Activated CD4-positive, alpha-beta memory T cell treated with anti-CD3 and anti-CD28 coated beads, Interleukin-2, amount 10 ng/mL, durations not matched to agents 7 days and 5 days (primary cell): Measurements from ENCODE around the gene MCM9. TPM values are rescaled to one million over a fixed set of nuclear protein-coding genes. Genes with fewer than 3 reads are reported as not detected.
A peak's percentile ranks its signal among the peaks of the same experiment; 100 is the strongest.
"Not testable (repeated sequence)": the region's sequence is repeated elsewhere in the genome, so short reads cannot be mapped to it uniquely, and the experiment has no call there.

Source experiments
- CTCF ChIA-PET: fragments of 350-600 bp; sonication (Branson Sonifier 250); formaldehyde crosslinking; loops from one replicate; lab custom pipeline; 2021; ENCODE audit warnings: antibody characterized with exemption, inconsistent platforms; lab: Charles Lee
- POLR2A ChIA-PET: fragments of 350-600 bp; sonication (Branson Sonifier 250); formaldehyde crosslinking; loops from one replicate; lab custom pipeline; 2021; ENCODE audit warnings: antibody characterized with exemption; lab: Charles Lee
- DNase-seq: peaks from one replicate; pipeline ENCODE4 v3.0.0-alpha.2; 2020
- H3K27ac Mint-ChIP-seq: one replicate; pipeline ENCODE4 v1.8.0; 2021; ENCODE audit warnings: mild to moderate bottlenecking, mixed read lengths
- H3K27me3 Mint-ChIP-seq: one replicate; pipeline ENCODE4 v1.8.0; 2021; ENCODE audit warnings: mixed read lengths
- H3K36me3 Mint-ChIP-seq: one replicate; pipeline ENCODE4 v1.8.0; 2021; ENCODE audit warnings: low read depth, mixed read lengths
- H3K4me1 Mint-ChIP-seq: one replicate; pipeline ENCODE4 v1.8.0; 2021; ENCODE audit warnings: mixed read lengths
- H3K4me3 Mint-ChIP-seq: one replicate; pipeline ENCODE4 v1.8.0; 2021; ENCODE audit warnings: mild to moderate bottlenecking, mixed read lengths
- H3K9me3 Mint-ChIP-seq: one replicate; pipeline ENCODE4 v1.8.0; 2021; ENCODE audit warnings: mixed read lengths
- total RNA-seq, 2 experiments: library from RNA; stranded (reverse); gene quantifications; one replicate each; pipeline ENCODE4 v1.2.3, GENCODE V29; 2021

MCM9 gene
- total RNA-seq, 2 experiments from 2014 or later: 14.8 to 15.7 TPM

GRCh38 chr6:118869894-118870589 lies 64.9 kb downstream of the MCM9 start:
- POLR2A ChIA-PET: no interaction called here

GRCh38 chr6:118869350-118869749 lies 65.6 kb downstream of the MCM9 start:
- H3K27me3 Mint-ChIP-seq: no peaks in the 10 kb centered on the region
- no peak overlapping the region for H3K27ac Mint-ChIP-seq
- DNase-seq: no peak
- H3K4me3 Mint-ChIP-seq: no peak overlapping the region
- peaks cover 29% of the 10 kb centered on the region for H3K36me3 Mint-ChIP-seq
- peaks cover 15% of the 10 kb centered on the region for H3K9me3 Mint-ChIP-seq
- peaks cover 27% of the 10 kb centered on the region for H3K4me1 Mint-ChIP-seq
- ChIA-PET POLR2A (no interaction called here), CTCF (no interaction called here)

More at GRCh38 chr6:118869894-118870589, 64.9 kb downstream of the MCM9 start:
- Mint-ChIP-seq H3K9me3 (peaks cover 15% of the 10 kb centered on the region), H3K4me3 (no peak overlapping the region), H3K4me1 (peaks cover 21% of the 10 kb centered on the region), H3K36me3 (peaks cover 30% of the 10 kb centered on the region), H3K27me3 (no peaks in the 10 kb centered on the region), H3K27ac (no peak overlapping the region)
- no peak for DNase-seq
- CTCF ChIA-PET: no interaction called here

GRCh38 chr6:118868901-118869300 lies 66.1 kb downstream of the MCM9 start:
- Mint-ChIP-seq H3K9me3 (peaks cover 15% of the 10 kb centered on the region), H3K4me1 (peaks cover 31% of the 10 kb centered on the region), H3K36me3 (peaks cover 26% of the 10 kb centered on the region)
- DNase-seq, H3K27ac Mint-ChIP-seq, H3K4me3 Mint-ChIP-seq, H3K27me3 Mint-ChIP-seq, POLR2A ChIA-PET, CTCF ChIA-PET: not testable (repeated sequence)

GRCh38 chr6:118867181-118867580 lies 67.8 kb downstream of the MCM9 start:
- ChIA-PET POLR2A (no interaction called here), CTCF (no interaction called here)
- DNase-seq: no peak
- H3K4me1 Mint-ChIP-seq: peaks cover 25% of the 10 kb centered on the region
- peaks cover 21% of the 10 kb centered on the region for H3K9me3 Mint-ChIP-seq
- no peaks in the 10 kb centered on the region for H3K27me3 Mint-ChIP-seq
- H3K27ac Mint-ChIP-seq: no peak overlapping the region
- peaks cover 33% of the 10 kb centered on the region for H3K36me3 Mint-ChIP-seq
- H3K4me3 Mint-ChIP-seq: no peak overlapping the region

- Mint-ChIP-seq H3K4me1 (peaks cover 20% of the 10 kb centered on the region), H3K27ac (no peak overlapping the region), H3K9me3 (peaks cover 21% of the 10 kb centered on the region), H3K27me3 (no peaks in the 10 kb centered on the region), H3K36me3 (peaks cover 39% of the 10 kb centered on the region), H3K4me3 (no peak overlapping the region)
- DNase-seq: no peak
- ChIA-PET CTCF (no interaction called here), POLR2A (interaction anchor here (1.0 to 1.2 kb wide), 3 partner anchors 10 to 155 kb away, joined by 3 to 4 read pairs (median 3); no protein-coding TSS in a partner anchor)
Observed at GRCh38 chr6:118865100-118865391, 69.9 kb downstream of the MCM9 start.

- no peak overlapping the region for H3K27ac Mint-ChIP-seq
- peaks cover 21% of the 10 kb centered on the region for H3K9me3 Mint-ChIP-seq
- ChIA-PET CTCF (interaction anchor here (1.1 kb wide), 1 partner anchor 19 kb away, joined by 5 read pairs; no protein-coding TSS in a partner anchor), POLR2A (interaction anchor here (1.0 to 1.2 kb wide), 3 partner anchors 9 to 155 kb away, joined by 3 to 4 read pairs (median 3); no protein-coding TSS in a partner anchor)
- no peaks in the 10 kb centered on the region for H3K27me3 Mint-ChIP-seq
- DNase-seq: no peak
- H3K36me3 Mint-ChIP-seq: peaks cover 37% of the 10 kb centered on the region
- H3K4me3 Mint-ChIP-seq: peak overlapping the region; percentile 17
- H3K4me1 Mint-ChIP-seq: peaks cover 16% of the 10 kb centered on the region
Observed at GRCh38 chr6:118864341-118865099, 70.4 kb downstream of the MCM9 start.

GRCh38 chr6:118862443-118862842 lies 72.5 kb downstream of the MCM9 start:
- H3K27ac Mint-ChIP-seq: no peak overlapping the region
- POLR2A ChIA-PET: no interaction called here
- H3K27me3 Mint-ChIP-seq: no peaks in the 10 kb centered on the region
- no peak for DNase-seq
- peaks cover 17% of the 10 kb centered on the region for H3K9me3 Mint-ChIP-seq
- peaks cover 12% of the 10 kb centered on the region for H3K4me1 Mint-ChIP-seq
- no peak overlapping the region for H3K4me3 Mint-ChIP-seq
- H3K36me3 Mint-ChIP-seq: peaks cover 29% of the 10 kb centered on the region
- CTCF ChIA-PET: no interaction called here

GRCh38 chr6:118860880-118861279 lies 74.1 kb downstream of the MCM9 start:
- CTCF ChIA-PET: no interaction called here
- H3K27me3 Mint-ChIP-seq: no peaks in the 10 kb centered on the region
- H3K4me1 Mint-ChIP-seq: peaks cover 12% of the 10 kb centered on the region
- peaks cover 21% of the 10 kb centered on the region for H3K36me3 Mint-ChIP-seq
- DNase-seq: no peak
- no peak overlapping the region for H3K4me3 Mint-ChIP-seq
- H3K9me3 Mint-ChIP-seq: peaks cover 6% of the 10 kb centered on the region
- POLR2A ChIA-PET: no interaction called here
- no peak overlapping the region for H3K27ac Mint-ChIP-seq

GRCh38 chr6:118860363-118860762 lies 74.6 kb downstream of the MCM9 start:
- ChIA-PET CTCF (no interaction called here), POLR2A (no interaction called here)
- Mint-ChIP-seq H3K9me3 (peaks cover 6% of the 10 kb centered on the region), H3K4me1 (peaks cover 12% of the 10 kb centered on the region), H3K27me3 (no peaks in the 10 kb centered on the region), H3K4me3 (no peak overlapping the region), H3K36me3 (peaks cover 23% of the 10 kb centered on the region), H3K27ac (no peak overlapping the region)
- DNase-seq: no peak

GRCh38 chr6:118859517-118860064 lies 75.4 kb downstream of the MCM9 start:
- no peak for DNase-seq
- CTCF ChIA-PET: no interaction called here
- H3K9me3 Mint-ChIP-seq: peaks cover 6% of the 10 kb centered on the region
- no peaks in the 10 kb centered on the region for H3K27me3 Mint-ChIP-seq
- peaks cover 24% of the 10 kb centered on the region for H3K36me3 Mint-ChIP-seq
- H3K27ac Mint-ChIP-seq: no peak overlapping the region
- H3K4me1 Mint-ChIP-seq: peaks cover 8% of the 10 kb centered on the region
- POLR2A ChIA-PET: no interaction called here
- H3K4me3 Mint-ChIP-seq: no peak overlapping the region

- H3K9me3 Mint-ChIP-seq: no peaks in the 10 kb centered on the region
- no peak overlapping the region for H3K27ac Mint-ChIP-seq
- no peak overlapping the region for H3K4me3 Mint-ChIP-seq
- no peaks in the 10 kb centered on the region for H3K27me3 Mint-ChIP-seq
- ChIA-PET CTCF (interaction anchor here (0.8 kb wide), 1 partner anchor 254 kb away, joined by 3 read pairs; no protein-coding TSS in a partner anchor), POLR2A (no interaction called here)
- peaks cover 2% of the 10 kb centered on the region for H3K4me1 Mint-ChIP-seq
- DNase-seq: no peak
- H3K36me3 Mint-ChIP-seq: peaks cover 20% of the 10 kb centered on the region
Observed at GRCh38 chr6:118856301-118856700, 78.7 kb downstream of the MCM9 start.

- CTCF ChIA-PET: no interaction called here
- Mint-ChIP-seq H3K9me3 (no peaks in the 10 kb centered on the region), H3K36me3 (peaks cover 12% of the 10 kb centered on the region), H3K4me1 (no peaks in the 10 kb centered on the region), H3K27me3 (no peaks in the 10 kb centered on the region), H3K27ac (no peak overlapping the region), H3K4me3 (no peak overlapping the region)
- POLR2A ChIA-PET: no interaction called here
- no peak for DNase-seq
Observed at GRCh38 chr6:118853408-118853807, 81.6 kb downstream of the MCM9 start.

GRCh38 chr6:118844915-118845314 lies 90.0 kb downstream of the MCM9 start:
- peaks cover 29% of the 10 kb centered on the region for H3K36me3 Mint-ChIP-seq
- peak overlapping the region; percentile 38 for H3K4me3 Mint-ChIP-seq
- H3K4me1 Mint-ChIP-seq: peaks cover 25% of the 10 kb centered on the region
- ChIA-PET CTCF (interaction anchor here (0.6 to 2.1 kb wide), 7 partner anchors 18 to 56 kb away, joined by 3 to 15 read pairs (median 3); partner anchors contain the start of gene ASF1A), POLR2A (interaction anchor here (0.8 to 3.6 kb wide), 8 partner anchors 32 to 136 kb away, joined by 3 to 36 read pairs (median 6); partner anchors contain the start of gene ASF1A)
- DNase-seq: no peak
- H3K27ac Mint-ChIP-seq: peak overlapping the region; percentile 63
- H3K27me3 Mint-ChIP-seq: no peaks in the 10 kb centered on the region
- peaks cover 2% of the 10 kb centered on the region for H3K9me3 Mint-ChIP-seq
